HG02885 (cell line): ENCODE measurements around the gene LONP1.

Experiments used
- ATAC-seq: cut with Tn5 transposase; IDR thresholded peaks from one replicate; pipeline ENCODE4 v1.9.1; 2021; ENCODE audit warnings: mild to moderate bottlenecking; ENCODE audit not compliant: unreplicated experiment, poor library complexity

LONP1 gene

GRCh38 chr19:5664515-5664914 lies 55.4 kb downstream of the LONP1 start:
- no peak for ATAC-seq

GRCh38 chr19:5663904-5664303 lies 56.0 kb downstream of the LONP1 start:
- ATAC-seq = no peak

- no peak for ATAC-seq
These were observed 58.5 kb downstream of the LONP1 start for GRCh38 chr19:5661483-5661882.

GRCh38 chr19:5655412-5655811 lies 64.5 kb downstream of the LONP1 start:
- no peak for ATAC-seq

- no peak for ATAC-seq
These were observed 65.0 kb downstream of the LONP1 start for GRCh38 chr19:5654931-5655330.

GRCh38 chr19:5652261-5652660 lies 67.7 kb downstream of the LONP1 start:
- no peak for ATAC-seq

DNA sequence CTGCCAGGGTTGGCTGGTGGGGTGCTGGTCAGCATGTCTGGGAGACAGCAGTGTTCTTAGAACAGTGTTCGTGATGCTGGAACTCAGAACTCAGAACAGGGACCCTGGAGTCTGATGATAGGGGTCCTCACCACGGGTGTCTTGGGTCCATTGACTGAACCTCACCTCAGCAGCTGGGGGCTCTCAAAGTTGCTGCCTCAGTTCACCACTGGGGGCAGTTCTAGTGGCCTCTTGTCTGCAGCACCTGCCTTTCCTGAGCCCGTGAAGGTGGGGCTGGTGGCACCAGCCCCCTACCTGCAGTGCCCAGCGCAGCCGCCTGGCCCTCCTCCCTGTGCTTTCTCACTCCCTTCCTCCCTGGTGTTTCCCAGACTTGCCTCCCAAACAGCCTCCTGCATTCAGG lies 68.6 kb downstream of the LONP1 start:
- no peak for ATAC-seq

DNA sequence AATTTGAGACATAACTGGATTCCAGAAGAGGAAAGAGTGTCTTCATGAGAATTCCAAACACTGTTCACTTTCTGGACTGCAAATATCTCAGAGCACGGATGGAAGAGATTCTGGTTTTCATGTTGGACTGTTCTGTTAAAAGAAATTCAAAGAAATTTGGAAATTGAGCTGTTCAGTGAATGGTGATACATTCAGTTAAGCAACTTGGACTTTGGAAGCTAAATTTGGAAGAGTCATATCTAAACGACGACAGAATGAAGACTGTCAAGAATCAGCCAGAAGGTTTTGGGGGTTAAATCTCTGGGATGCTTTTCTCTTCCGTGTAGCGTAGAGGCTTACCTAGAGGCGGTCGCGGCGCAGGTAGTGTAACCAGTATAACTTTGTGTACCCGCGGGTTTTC lies 71.5 kb downstream of the LONP1 start:
- no peak for ATAC-seq

GRCh38 chr19:5646703-5647102 lies 73.2 kb downstream of the LONP1 start:
- no peak for ATAC-seq

- ATAC-seq = no peak
These were observed 74.5 kb downstream of the LONP1 start for GRCh38 chr19:5645409-5645808.

DNA sequence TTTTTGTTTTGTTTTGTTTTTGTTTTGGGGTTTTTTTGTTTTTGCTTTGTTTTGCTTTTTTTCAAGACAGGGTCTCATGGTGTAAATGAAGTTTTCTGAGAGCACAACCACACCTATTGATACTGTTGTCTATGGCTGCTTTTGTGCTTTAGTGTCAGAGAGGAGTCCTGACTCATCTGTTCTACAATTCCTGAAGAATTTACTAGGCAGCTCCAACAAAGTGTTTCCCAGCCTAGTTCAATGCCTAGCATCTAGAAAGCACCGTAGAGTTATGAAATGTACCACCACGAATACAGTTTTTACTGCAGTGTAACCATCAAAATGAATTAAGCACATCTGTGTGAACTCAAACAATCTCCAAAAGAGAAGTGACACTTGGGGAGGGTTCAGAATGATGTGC lies 75.9 kb downstream of the LONP1 start:
- no peak for ATAC-seq

- no peak for ATAC-seq
These were observed 76.9 kb downstream of the LONP1 start for GRCh38 chr19:5643060-5643459.

DNA sequence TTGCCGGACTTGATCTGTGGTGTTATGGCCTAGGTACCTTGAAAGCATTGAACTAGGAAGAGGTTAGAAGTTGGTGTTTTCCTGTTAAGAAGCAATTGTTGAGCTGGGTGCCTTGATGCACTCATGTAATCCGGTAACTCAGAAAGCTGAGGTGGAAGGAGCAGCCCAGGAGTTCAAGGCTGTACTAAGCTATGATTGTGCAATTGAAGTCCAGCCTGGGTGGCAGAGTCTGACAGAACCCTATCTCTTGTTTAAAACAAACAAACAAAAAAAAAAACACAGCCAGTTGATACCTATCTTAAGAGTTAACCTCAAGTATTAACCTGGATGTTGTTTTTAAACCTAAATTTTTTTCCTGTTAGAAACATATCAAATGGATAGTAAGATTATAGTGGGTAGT lies 77.7 kb downstream of the LONP1 start:
- no peak for ATAC-seq
